Coronary artery (tissue), 2 donors: ENCODE data around the gene ZNF324.
"Not testable (repeated sequence)": the region's sequence is repeated elsewhere in the genome, so short reads cannot be mapped to it uniquely, and the experiment has no call there.

Source experiments
- DNase-seq: peaks from one replicate; pipeline ENCODE4 v3.0.0-alpha.2; 2017; ENCODE audit warnings: low spot score
- H3K27ac ChIP-seq, 2 donors: fragments of 200-600 bp; sonication (generic); one replicate each; pipeline ENCODE4 v1.5.1; 2016 to 2019
- H3K4me3 ChIP-seq: fragments of 200-600 bp; sonication (generic); 2 replicates; pipeline ENCODE4 v1.5.1; 2016; ENCODE audit warnings: mild to moderate bottlenecking, moderate library complexity
- TF ChIP-seq, protein P1 (sequence below): fragments of 200-600 bp; sonication (generic); IDR thresholded peaks from one replicate; pipeline ENCODE4 v1.5.1; 2019; ENCODE audit warnings: antibody characterized with exemption

ZNF324 gene

DNA sequence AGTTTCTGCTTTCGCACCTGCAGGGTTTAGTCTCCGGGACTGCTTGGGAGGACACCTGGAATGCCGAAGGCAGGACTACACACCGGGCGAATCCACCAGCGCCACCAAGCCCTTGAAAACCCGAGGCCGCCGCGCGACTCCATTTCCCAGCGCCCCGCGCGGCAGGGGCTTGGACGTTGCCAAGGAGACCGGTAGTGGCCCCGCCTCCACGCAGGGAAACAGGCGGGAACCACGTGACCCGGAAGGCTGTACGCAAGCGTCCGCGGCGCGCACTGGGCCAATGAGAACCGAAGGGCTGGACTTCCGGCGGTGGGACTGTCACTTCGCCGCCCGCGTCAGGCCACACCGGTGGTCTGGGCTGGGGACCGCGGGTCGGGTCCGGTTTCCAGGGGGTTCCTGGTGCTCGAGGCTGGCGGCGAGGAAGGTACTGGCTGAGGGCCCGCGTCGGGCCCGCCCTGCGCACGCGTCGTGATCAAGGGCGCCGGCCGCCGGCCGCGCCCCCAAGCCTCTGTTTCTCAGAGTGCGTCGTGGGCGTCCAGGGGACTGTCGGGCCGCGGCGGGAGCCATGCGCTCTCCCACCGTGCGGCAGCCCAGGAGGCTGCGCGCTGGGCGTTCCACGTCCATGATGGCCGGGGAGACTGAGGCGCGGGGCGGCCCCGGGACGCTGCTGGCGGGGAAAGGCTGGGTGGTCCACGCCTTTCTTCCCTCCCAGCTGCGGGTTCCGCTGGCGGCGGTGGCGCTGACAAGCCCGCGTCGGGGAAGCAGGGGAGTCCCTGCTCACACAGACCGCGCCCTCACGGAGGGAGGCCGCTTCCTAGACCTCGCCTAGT, at the start of gene ZNF324:
Gene ZNF324 (plus strand): TSS at position 321 of the 830 bp plus-strand sequence. CDS start 2,106 bp downstream, outside the sequence.
- TF ChIP-seq, protein P1, sequence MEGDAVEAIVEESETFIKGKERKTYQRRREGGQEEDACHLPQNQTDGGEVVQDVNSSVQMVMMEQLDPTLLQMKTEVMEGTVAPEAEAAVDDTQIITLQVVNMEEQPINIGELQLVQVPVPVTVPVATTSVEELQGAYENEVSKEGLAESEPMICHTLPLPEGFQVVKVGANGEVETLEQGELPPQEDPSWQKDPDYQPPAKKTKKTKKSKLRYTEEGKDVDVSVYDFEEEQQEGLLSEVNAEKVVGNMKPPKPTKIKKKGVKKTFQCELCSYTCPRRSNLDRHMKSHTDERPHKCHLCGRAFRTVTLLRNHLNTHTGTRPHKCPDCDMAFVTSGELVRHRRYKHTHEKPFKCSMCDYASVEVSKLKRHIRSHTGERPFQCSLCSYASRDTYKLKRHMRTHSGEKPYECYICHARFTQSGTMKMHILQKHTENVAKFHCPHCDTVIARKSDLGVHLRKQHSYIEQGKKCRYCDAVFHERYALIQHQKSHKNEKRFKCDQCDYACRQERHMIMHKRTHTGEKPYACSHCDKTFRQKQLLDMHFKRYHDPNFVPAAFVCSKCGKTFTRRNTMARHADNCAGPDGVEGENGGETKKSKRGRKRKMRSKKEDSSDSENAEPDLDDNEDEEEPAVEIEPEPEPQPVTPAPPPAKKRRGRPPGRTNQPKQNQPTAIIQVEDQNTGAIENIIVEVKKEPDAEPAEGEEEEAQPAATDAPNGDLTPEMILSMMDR = no peak
- peak; percentile 97 for DNase-seq
- Histone ChIP-seq H3K4me3 (peak within 1 kb of the TSS; percentile 82), H3K27ac (peak within 1 kb of the TSS; percentile 61 to 81)

DNA sequence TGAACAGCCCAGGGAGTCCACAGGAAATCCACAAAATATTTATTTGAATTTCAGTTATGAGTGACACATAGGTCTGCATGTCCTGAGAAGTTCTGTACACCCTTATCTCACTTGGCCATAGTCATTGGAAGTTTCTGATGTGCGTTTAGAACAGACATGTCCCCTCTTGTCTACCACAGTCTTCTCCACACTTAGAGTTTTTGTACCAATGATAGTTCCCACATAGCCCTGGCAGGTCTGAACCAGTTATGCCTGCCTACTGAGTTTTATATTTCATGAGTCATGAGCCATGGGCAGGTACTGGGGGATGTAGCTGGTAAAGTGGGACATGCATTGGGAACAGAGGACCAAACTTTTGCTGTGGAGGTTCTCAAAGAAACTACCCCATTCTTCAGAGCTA, 38.3 kb upstream of the ZNF324 start:
- Histone ChIP-seq H3K27ac (no peak overlapping the region), H3K4me3 (no peak overlapping the region)
- no peak for DNase-seq
- TF ChIP-seq, protein P1 = no peak

DNA sequence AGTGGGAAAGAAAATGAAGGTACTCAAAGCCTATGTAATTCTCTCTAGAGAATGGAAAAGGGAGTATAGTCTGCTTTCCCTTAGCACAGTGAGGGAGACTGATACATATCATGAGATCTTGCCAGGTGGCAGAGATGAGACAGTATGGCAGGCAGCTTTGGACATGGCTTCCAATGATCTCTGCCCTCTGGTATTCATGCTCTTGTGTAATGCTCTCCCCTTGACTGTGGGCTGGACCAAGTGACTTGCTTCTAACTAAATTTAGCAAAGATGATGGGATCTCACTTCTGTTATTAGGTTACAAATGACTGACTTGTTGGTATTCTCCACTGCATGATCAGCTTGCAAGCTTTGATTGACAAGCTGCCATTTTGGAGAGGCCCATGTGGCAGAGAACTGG, 37.1 kb upstream of the ZNF324 start:
- TF ChIP-seq, protein P1 = no peak
- H3K27ac ChIP-seq = no peak overlapping the region
- DNase-seq = no peak
- peak overlapping the region; percentile 25 for H3K4me3 ChIP-seq

DNA sequence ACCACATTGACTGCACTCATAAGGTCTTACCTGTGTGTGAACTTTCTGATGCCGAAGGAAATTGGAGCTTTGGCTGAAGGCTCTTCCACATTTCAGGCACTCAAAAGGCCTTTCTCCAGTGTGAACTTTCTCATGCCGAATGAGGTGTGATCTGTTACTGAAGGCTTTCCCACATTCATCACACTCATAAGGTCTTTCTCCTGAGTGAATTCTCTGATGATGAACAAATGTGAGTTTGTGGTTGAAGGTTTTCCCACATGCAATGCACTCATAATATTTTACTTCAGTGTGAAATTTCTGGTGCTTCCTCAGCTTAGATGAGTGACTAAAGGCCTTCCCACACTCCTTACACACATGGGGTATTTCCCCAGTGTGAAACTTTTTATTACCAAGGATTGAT, 32.7 kb upstream of the ZNF324 start:
- Histone ChIP-seq H3K27ac (no peak overlapping the region), H3K4me3 (peak overlapping the region; percentile 44)
- no peak for DNase-seq
- TF ChIP-seq, protein P1 = no peak

DNA sequence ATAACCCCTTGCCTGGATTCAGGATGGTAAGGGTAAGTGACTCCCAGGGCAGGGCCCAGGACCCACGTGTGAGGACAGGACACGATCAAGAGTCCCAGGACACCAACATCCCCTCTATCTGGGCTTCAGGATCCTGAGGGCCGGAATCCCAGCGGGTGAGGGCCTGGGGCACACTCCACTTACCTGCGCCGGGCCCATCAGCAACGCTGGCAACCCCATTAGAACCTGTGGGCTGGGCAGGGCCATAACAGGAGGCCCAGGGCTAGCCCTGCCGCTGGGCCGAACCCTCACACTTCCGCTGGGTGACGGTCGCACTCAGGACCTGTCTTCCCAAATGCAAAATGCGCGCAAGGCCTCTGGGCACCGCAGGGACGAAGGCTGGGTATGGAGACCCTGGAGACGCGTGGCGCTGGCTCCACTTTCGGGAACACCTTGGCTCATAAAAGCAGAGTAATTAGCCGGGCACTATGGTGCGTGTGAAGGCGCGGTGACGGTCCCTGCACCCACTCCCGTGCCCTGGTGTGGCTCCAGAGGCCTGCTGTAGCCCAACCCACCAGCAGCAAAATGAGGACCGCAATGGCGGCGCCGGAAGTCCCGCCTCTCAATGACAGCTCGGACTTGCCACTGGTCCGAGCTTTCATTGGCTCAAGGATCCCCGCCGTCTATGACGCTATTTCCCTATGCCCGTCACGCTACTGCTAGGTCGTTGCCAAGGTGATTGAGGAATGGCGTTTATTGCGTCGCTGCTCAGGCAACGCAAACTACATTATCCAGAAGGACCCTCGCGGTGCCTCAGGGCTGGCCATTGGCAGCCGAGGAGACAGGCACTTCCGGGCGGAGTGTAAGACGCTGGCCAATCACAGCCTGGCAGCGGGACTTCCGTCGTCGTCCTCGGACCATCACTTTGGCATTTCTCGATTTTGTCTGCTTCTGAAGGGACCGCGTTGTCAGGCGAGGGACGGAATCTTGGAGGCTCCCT, 27.0 kb upstream of the ZNF324 start, which contains the start of gene ZNF132:
Gene ZNF132 (minus strand): TSS at position 578 of the 979 bp plus-strand sequence. CDS start 332 bp downstream, at position 246.
- peak within 1 kb of the TSS; percentile 67 to 91 for H3K27ac ChIP-seq
- H3K4me3 ChIP-seq = peak within 1 kb of the TSS; percentile 83
- TF ChIP-seq, protein P1 = no peak
- DNase-seq = peak; percentile 99

DNA sequence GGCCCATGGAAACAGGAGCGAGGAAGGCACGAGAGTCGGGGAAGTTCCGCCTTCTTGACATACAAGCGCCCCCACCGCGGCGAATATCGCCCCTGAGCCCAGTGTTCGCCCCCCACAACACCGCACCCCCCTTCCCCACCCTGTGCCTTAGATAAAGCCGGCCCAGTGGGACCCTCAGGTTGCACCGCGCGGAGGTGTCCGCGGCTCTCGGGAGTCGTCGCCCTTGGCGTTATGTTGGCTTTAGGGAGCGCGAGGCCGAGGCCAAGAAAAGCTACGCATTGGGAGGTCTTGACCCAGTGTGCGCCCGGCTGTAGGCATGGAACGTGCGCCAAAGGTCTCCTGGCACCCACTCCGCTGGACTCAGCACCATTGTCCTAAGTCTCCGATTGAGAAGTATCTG, 26.3 kb upstream of the ZNF324 start:
- Histone ChIP-seq H3K4me3 (peak overlapping the region; percentile 83), H3K27ac (peak overlapping the region; percentile 67 to 91)
- DNase-seq = no peak
- TF ChIP-seq, protein P1 = no peak

DNA sequence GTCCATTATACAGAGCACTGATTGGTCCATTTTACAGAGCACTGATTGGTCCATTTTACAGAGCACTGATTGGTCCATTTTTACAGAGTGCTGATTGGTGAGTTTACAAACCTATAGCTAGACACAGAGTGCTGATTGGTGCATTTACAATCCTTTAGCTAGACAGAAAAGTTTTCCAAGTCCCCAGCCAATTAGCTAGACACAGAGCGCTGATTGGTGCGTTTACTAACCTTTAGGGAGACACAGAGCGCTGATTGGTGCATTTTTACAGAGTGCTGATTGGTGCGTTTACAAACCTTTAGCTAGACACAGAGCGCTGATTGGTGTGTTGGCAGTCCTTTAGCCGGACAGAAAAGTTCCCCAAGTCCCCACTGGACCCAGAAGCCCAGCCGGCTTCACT, 23.9 kb upstream of the ZNF324 start:
- not testable (repeated sequence) for H3K27ac ChIP-seq, DNase-seq, H3K4me3 ChIP-seq

DNA sequence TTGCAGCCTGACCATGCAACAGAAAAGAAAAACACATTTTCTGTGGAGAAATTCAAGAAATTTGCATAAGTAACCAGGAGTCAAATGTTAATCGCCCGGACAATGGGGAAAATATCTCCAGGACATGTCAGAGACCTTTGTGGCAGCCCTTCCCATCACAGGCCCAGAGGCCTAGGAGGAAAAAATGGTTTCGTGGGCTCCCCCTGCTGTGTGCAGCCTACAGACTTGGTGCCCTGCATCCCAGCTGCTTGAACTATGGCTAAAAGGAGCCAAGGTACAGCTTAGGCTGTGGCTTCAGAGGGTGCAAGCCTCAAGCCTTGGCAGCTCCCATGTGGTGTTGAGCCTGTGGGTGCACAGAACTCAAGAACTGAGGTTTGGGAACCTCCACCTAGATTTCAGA, 18.0 kb upstream of the ZNF324 start:
- not testable (repeated sequence) for H3K27ac ChIP-seq, H3K4me3 ChIP-seq, DNase-seq

DNA sequence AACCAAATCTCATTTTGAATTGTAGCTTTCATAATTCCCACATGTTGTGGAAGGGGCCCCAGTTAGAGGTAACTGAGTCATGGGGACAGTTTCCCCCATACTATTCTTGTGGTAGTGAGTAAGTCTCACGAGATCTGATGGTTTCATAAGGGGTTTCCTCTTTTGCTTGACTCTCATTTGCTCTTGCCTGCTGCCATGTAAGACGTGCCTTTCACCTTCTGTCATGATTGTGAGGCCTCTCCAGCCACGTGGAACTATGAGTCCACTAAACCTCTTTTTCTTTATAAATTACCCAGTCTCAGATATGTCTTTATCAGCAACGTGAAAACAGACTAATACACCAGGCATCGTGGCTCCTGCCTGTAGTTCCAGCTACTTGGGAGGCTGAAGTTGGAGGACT, 16.9 kb upstream of the ZNF324 start:
- H3K27ac ChIP-seq, DNase-seq, H3K4me3 ChIP-seq: not testable (repeated sequence)
